Measurements from ENCODE around the gene TNS2.

The TNS2 gene

GRCh38 chr12:53036802-53037201, 13.1 kb upstream of the TNS2 start:
- peaks cover 3% of the 10 kb centered on the region for H3K27me3 Mint-ChIP-seq (ENCODE audit: low read depth, poor library complexity)
- no peak for DNase-seq
- TF ChIP-seq CTCF (IDR thresholded peaks at IDR 0.05), result no peak
- no peaks in the 10 kb centered on the region for H3K4me1 Mint-ChIP-seq
- peak overlapping the region; percentile 48 for H3K27ac Mint-ChIP-seq
- no peaks in the 10 kb centered on the region for H3K9me3 Mint-ChIP-seq
- peaks cover 75% of the 10 kb centered on the region for H3K36me3 Mint-ChIP-seq (ENCODE audit: low read depth)
- no peak overlapping the region for H3K4me3 Mint-ChIP-seq

GRCh38 chr12:53039851-53040250, 10.0 kb upstream of the TNS2 start:
- DNase-seq, result no peak
- peak overlapping the region; percentile 82 for H3K27ac Mint-ChIP-seq
- no peak overlapping the region for H3K4me3 Mint-ChIP-seq
- H3K27me3 Mint-ChIP-seq (ENCODE audit: low read depth, poor library complexity), result no peaks in the 10 kb centered on the region
- peaks cover 70% of the 10 kb centered on the region for H3K36me3 Mint-ChIP-seq (ENCODE audit: low read depth)
- H3K9me3 Mint-ChIP-seq, result no peaks in the 10 kb centered on the region
- no peak for TF ChIP-seq CTCF (IDR thresholded peaks at IDR 0.05)
- H3K4me1 Mint-ChIP-seq, result peaks cover 23% of the 10 kb centered on the region

DNA sequence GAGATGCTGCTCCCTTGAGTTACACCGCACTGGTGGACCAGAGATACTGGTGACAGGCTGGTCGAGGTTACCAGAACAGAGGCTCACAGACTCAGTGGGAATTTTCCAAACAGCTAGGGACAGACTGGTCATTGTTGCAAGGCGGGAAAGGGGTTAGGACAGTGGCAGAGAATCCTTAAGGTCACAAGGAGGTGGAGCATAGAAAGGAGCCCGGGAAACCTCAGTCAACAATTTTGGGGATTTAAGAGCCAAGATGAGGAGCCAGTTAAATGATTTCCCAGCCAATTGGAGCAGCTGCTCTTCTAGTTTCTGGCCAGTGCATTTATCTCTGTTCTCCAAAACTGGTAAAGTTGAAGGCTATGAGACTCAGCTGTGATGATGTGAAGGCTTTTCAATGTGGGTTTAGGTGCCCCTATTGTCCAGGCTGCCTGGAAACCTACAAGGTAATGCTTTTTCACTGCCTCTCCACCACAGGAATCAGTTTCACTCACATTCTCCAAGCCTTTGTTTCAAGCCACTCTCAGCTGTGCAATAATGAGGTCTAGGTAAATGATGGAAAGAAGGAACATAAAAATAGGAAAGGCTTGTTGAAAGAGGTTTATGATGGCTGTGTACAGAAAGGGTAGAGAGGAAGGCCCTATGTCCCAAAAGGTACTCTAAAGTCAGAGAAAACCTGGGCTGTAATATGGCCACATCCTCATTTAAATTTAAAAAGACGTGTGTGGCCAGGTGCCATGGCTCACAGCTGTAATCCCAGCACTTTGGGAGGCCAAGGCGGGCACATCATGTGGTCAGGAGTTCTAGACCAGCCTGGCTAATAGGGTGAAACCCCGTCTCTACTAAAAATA, 7.0 kb upstream of the TNS2 start:
- no peaks in the 10 kb centered on the region for H3K9me3 Mint-ChIP-seq
- peaks cover 3% of the 10 kb centered on the region for H3K27me3 Mint-ChIP-seq (ENCODE audit: low read depth, poor library complexity)
- peak overlapping the region; percentile 99 for H3K27ac Mint-ChIP-seq
- peaks cover 44% of the 10 kb centered on the region for H3K36me3 Mint-ChIP-seq (ENCODE audit: low read depth)
- no peak overlapping the region for H3K4me3 Mint-ChIP-seq
- no peak for TF ChIP-seq CTCF (IDR thresholded peaks at IDR 0.05)
- peaks cover 47% of the 10 kb centered on the region for H3K4me1 Mint-ChIP-seq
- DNase-seq, result no peak

GRCh38 chr12:53044052-53044581, 5.7 kb upstream of the TNS2 start:
- H3K27me3 Mint-ChIP-seq (ENCODE audit: low read depth, poor library complexity), result peaks cover 3% of the 10 kb centered on the region
- no peak for DNase-seq
- H3K9me3 Mint-ChIP-seq, result no peaks in the 10 kb centered on the region
- TF ChIP-seq CTCF (IDR thresholded peaks at IDR 0.05), result no peak
- H3K27ac Mint-ChIP-seq, result peak overlapping the region; percentile 91
- no peak overlapping the region for H3K4me3 Mint-ChIP-seq
- H3K4me1 Mint-ChIP-seq, result peaks cover 60% of the 10 kb centered on the region
- peaks cover 32% of the 10 kb centered on the region for H3K36me3 Mint-ChIP-seq (ENCODE audit: low read depth)

- TF ChIP-seq CTCF (IDR thresholded peaks at IDR 0.05), result no peak
- Mint-ChIP-seq H3K9me3 (no peaks in the 10 kb centered on the region), H3K36me3 (ENCODE audit: low read depth) (peaks cover 23% of the 10 kb centered on the region), H3K4me1 (peaks cover 67% of the 10 kb centered on the region), H3K27me3 (ENCODE audit: low read depth, poor library complexity) (peaks cover 3% of the 10 kb centered on the region), H3K27ac (no peak overlapping the region), H3K4me3 (peak overlapping the region; percentile 94)
- DNase-seq, result no peak
Observed at GRCh38 chr12:53044896-53045695, 4.8 kb upstream of the TNS2 start.

All from nephron progenitor cell (in vitro differentiated cells).